D721Med (cell line): ENCODE measurements around the gene TANGO2.

Experiments used
- DNase-seq: peaks from one replicate; pipeline ENCODE4 v3.0.0; 2011; ENCODE audit warnings: low spot score; ENCODE audit not compliant: insufficient read length
- FAIRE-seq: peaks from 2 replicates; lab custom pipeline; 2011; peaks lifted over from hg19 to GRCh38; lab: Jason Lieb, UNC
- CTCF ChIP-seq: IDR thresholded peaks from 2 replicates; pipeline ENCODE4 v1.5.1; 2012; ENCODE audit warnings: mild to moderate bottlenecking, control low read depth; ENCODE audit not compliant: insufficient read depth; ENCODE audit errors: missing control alignments

The TANGO2 gene

GRCh38 chr22:19980766-19981165, 40.1 kb upstream of the TANGO2 start:
- FAIRE-seq (no peak), DNase-seq (no peak)
- no peak for TF ChIP-seq CTCF

GRCh38 chr22:19981171-19981960, 39.5 kb upstream of the TANGO2 start:
- FAIRE-seq = no peak
- TF ChIP-seq CTCF = no peak
- no peak for DNase-seq

- FAIRE-seq (no peak), DNase-seq (no peak)
- no peak for TF ChIP-seq CTCF
Measured at GRCh38 chr22:19981961-19982920, 38.7 kb upstream of the TANGO2 start.

- no peak for DNase-seq
- no peak for FAIRE-seq
- TF ChIP-seq CTCF = no peak
Measured at GRCh38 chr22:19982991-19983578, 37.8 kb upstream of the TANGO2 start.

GRCh38 chr22:19983741-19984140, 37.2 kb upstream of the TANGO2 start:
- DNase-seq = no peak
- no peak for TF ChIP-seq CTCF
- FAIRE-seq = no peak

DNA sequence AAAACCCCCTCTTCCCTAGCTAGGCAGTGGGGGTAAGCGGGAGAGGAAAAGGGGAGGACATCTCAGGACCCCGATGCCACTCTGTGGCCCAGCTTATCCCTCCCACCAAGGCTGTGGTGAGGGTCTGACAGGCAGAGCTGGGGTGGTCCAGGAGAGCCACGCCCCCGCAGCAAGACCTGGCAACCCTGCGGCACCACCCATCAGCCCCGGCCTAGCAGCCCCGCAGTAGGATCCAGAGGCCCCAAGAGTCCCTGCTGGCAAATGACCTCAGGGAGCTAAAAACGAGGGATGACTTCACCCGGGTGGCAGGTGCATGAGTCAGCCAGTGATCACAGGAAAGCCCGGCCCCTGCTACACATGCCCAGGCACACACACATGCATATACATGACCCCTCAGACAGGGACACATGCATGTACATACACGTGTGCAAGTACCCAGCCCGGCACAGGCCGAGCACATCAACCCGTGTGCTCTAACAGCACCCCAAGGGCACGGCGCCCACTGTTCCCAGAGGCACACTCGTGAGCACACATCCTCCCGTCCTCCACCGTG, 36.6 kb upstream of the TANGO2 start:
- no peak for TF ChIP-seq CTCF
- FAIRE-seq = no peak
- no peak for DNase-seq
